Brain microvascular endothelial cell (primary cell): Measurements from ENCODE around the gene STK11.

ENCODE experiments used
- DNase-seq: peaks from one replicate; pipeline ENCODE4 v3.0.0-alpha.2; 2020
- H3K27ac ChIP-seq: fragments of 250-450 bp; sonication (Bioruptor Pico); 2 replicates; pipeline ENCODE4 v1.5.1; 2020; ENCODE audit warnings: mild to moderate bottlenecking, moderate library complexity
- H3K27me3 ChIP-seq: fragments of 250-450 bp; sonication (Bioruptor Pico); replicated peaks from 2 replicates; pipeline ENCODE4 v1.5.1; 2020; ENCODE audit warnings: mild to moderate bottlenecking
- H3K36me3 ChIP-seq: fragments of 250-450 bp; sonication (Bioruptor Pico); replicated peaks from 2 replicates; pipeline ENCODE4 v1.5.1; 2020; ENCODE audit warnings: mild to moderate bottlenecking
- H3K4me3 ChIP-seq: 2 replicates; pipeline ENCODE4 v1.5.1; 2011; ENCODE audit warnings: low read depth, mild to moderate bottlenecking, control low read depth, low read length, moderate library complexity
- CTCF ChIP-seq: IDR thresholded peaks from 2 replicates; pipeline ENCODE4 v1.5.1; 2011; ENCODE audit warnings: low read depth, mild to moderate bottlenecking, moderate library complexity, low read length, control low read depth, inconsistent platforms; ENCODE audit errors: missing control alignments
- in situ Hi-C: cut with HindIII; loops from 2 replicates; pipeline ENCODE4 v1.10.0; 2017; ENCODE audit warnings: low sequenced_read_pairs, low pct_ligation_motif_present

Gene STK11

GRCh38 chr19:1276628-1277022 lies 71.0 kb downstream of the STK11 start:
- Histone ChIP-seq H3K27me3 (no peaks in the 10 kb centered on the region), H3K4me3 (no peak overlapping the region), H3K27ac (no peak overlapping the region), H3K36me3 (peaks cover 37% of the 10 kb centered on the region)
- DNase-seq: no peak
- TF ChIP-seq CTCF: no peak
- in situ Hi-C loops: no loop called here

- no peak overlapping the region for H3K4me3 ChIP-seq
- in situ Hi-C loops: no loop called here
- no peak for TF ChIP-seq CTCF
- H3K27me3 ChIP-seq: no peaks in the 10 kb centered on the region
- no peak for DNase-seq
- no peak overlapping the region for H3K27ac ChIP-seq
- H3K36me3 ChIP-seq: peaks cover 33% of the 10 kb centered on the region
Observed at GRCh38 chr19:1277061-1277460, 71.5 kb downstream of the STK11 start.
